WTC11 (cell line): ENCODE measurements around the gene PCNX1. TPM values are rescaled to one million over a fixed set of nuclear protein-coding genes. Genes with fewer than 3 reads are reported as not detected.

Source experiments
- ATAC-seq: fragments of 200-7000 bp; cut with Tn5 transposase; 2 replicates; pipeline ENCODE4 v1.10.0; 2021; ENCODE audit warnings: mild to moderate bottlenecking, moderate library complexity
- CTCF ChIA-PET: fragments of 300-600 bp; sonication (Branson Sonifier 250); formaldehyde crosslinking; loops from one replicate; lab custom pipeline; 2021; ENCODE audit warnings: antibody characterized with exemption; lab: Charles Lee
- POLR2A ChIA-PET: fragments of 350-600 bp; sonication (Branson Sonifier 250); formaldehyde crosslinking; loops from one replicate; lab custom pipeline; 2021; ENCODE audit warnings: antibody characterized with exemption; lab: Charles Lee
- DNase-seq: peaks from one replicate; pipeline ENCODE4 v3.0.0; 2021; ENCODE audit warnings: low spot score
- H3K27ac Mint-ChIP-seq: 2 replicates; pipeline ENCODE4 v1.8.0; 2021; ENCODE audit warnings: mixed read lengths
- H3K27me3 Mint-ChIP-seq: 2 replicates; pipeline ENCODE4 v1.8.0; 2021; ENCODE audit warnings: low read depth, mild to moderate bottlenecking, moderate library complexity, mixed read lengths
- H3K36me3 Mint-ChIP-seq: 2 replicates; pipeline ENCODE4 v1.8.0; 2021; ENCODE audit warnings: mixed read lengths
- H3K4me1 Mint-ChIP-seq: 2 replicates; pipeline ENCODE4 v1.8.0; 2022; ENCODE audit warnings: mixed read lengths
- H3K4me3 Mint-ChIP-seq: 2 replicates; pipeline ENCODE4 v1.8.0; 2021; ENCODE audit warnings: mild to moderate bottlenecking, moderate library complexity, mixed read lengths
- H3K9me3 Mint-ChIP-seq: 2 replicates; pipeline ENCODE4 v1.8.0; 2021; ENCODE audit warnings: mixed read lengths
- CREM ChIP-seq: sonication (generic); formaldehyde crosslinking; IDR thresholded peaks from 2 replicates; pipeline ENCODE4 v1.8.1; 2022; ENCODE audit warnings: mild to moderate bottlenecking, missing genetic modification reagents, moderate library complexity
- ELF4 ChIP-seq: sonication (generic); formaldehyde crosslinking; IDR thresholded peaks from 2 replicates; pipeline ENCODE4 v1.8.1; 2022; ENCODE audit warnings: low read depth, mild to moderate bottlenecking, moderate library complexity, missing genetic modification reagents
- GRHL2 ChIP-seq: fragments of 250-450 bp; sonication (Bioruptor Pico); IDR thresholded peaks from 2 replicates; pipeline ENCODE4 v1.8.0; 2022; ENCODE audit warnings: mild to moderate bottlenecking, moderate library complexity; ENCODE audit not compliant: insufficient replicate concordance, severe bottlenecking
- GTF2I ChIP-seq: fragments of 250-450 bp; sonication (Bioruptor Pico); conservative IDR thresholded peaks from 2 replicates; pipeline ENCODE4 v1.4.0; 2021; ENCODE audit warnings: mild to moderate bottlenecking
- HMGA2 ChIP-seq: fragments of 250-450 bp; sonication (Bioruptor Pico); IDR thresholded peaks from 2 replicates; pipeline ENCODE4 v1.4.0; 2021; ENCODE audit warnings: mild to moderate bottlenecking, moderate library complexity
- JAZF1 ChIP-seq: fragments of 250-450 bp; sonication (Bioruptor Pico); IDR thresholded peaks from 2 replicates; pipeline ENCODE4 v1.9.0; 2021; ENCODE audit warnings: moderate library complexity, mild to moderate bottlenecking, inconsistent platforms
- KAT7 ChIP-seq: sonication (generic); formaldehyde crosslinking; IDR thresholded peaks from 2 replicates; pipeline ENCODE4 v1.8.1; 2023; ENCODE audit warnings: missing genetic modification reagents, mild to moderate bottlenecking, borderline replicate concordance
- NFATC4 ChIP-seq: fragments of 250-450 bp; sonication (Bioruptor Pico); IDR thresholded peaks from 2 replicates; pipeline ENCODE4 v1.9.0; 2021; ENCODE audit warnings: mild to moderate bottlenecking
- NR3C1 ChIP-seq: sonication (generic); formaldehyde crosslinking; conservative IDR thresholded peaks from 2 replicates; pipeline ENCODE4 v1.8.1; 2023; ENCODE audit warnings: low read depth, mild to moderate bottlenecking, missing genetic modification reagents
- PRRX2 ChIP-seq: fragments of 250-450 bp; sonication (Bioruptor Pico); IDR thresholded peaks from 2 replicates; pipeline ENCODE4 v1.8.0; 2021; ENCODE audit warnings: mild to moderate bottlenecking
- SMAD3 ChIP-seq: sonication (generic); formaldehyde crosslinking; IDR thresholded peaks from 2 replicates; pipeline ENCODE4 v1.8.0; 2022; ENCODE audit warnings: missing genetic modification reagents, mild to moderate bottlenecking, borderline replicate concordance
- ZBTB21 ChIP-seq: sonication (generic); formaldehyde crosslinking; IDR thresholded peaks from 2 replicates; pipeline ENCODE4 v1.8.1; 2023; ENCODE audit warnings: mild to moderate bottlenecking, missing genetic modification reagents, borderline replicate concordance
- ZNF121 ChIP-seq: sonication (generic); formaldehyde crosslinking; IDR thresholded peaks from 2 replicates; pipeline ENCODE4 v1.8.0; 2023; ENCODE audit warnings: missing genetic modification reagents
- ZNF317 ChIP-seq: sonication (generic); formaldehyde crosslinking; IDR thresholded peaks from 2 replicates; pipeline ENCODE4 v1.8.1; 2023; ENCODE audit warnings: low read depth, mild to moderate bottlenecking, moderate library complexity, missing genetic modification reagents, borderline replicate concordance
- total RNA-seq: library from RNA; stranded (reverse); gene quantifications from 3 replicates; pipeline ENCODE4 v1.2.3, GENCODE V29; 2021
- TF ChIP-seq, protein P1 (sequence below): sonication (generic); formaldehyde crosslinking; IDR thresholded peaks from 2 replicates; pipeline ENCODE4 v1.8.0; 2023; ENCODE audit warnings: missing genetic modification reagents, mild to moderate bottlenecking, borderline replicate concordance
- TF ChIP-seq, protein P2 (sequence below): fragments of 200-600 bp; IDR thresholded peaks from 2 replicates; pipeline ENCODE4 v1.8.0; 2022; ENCODE audit warnings: antibody characterized with exemption
- TF ChIP-seq, protein P3 (sequence below): fragments of 250-450 bp; sonication (Bioruptor Pico); conservative IDR thresholded peaks from 2 replicates; pipeline ENCODE4 v1.9.0; 2021; ENCODE audit warnings: mild to moderate bottlenecking
- TF ChIP-seq, protein P4 (sequence below): sonication (generic); formaldehyde crosslinking; IDR thresholded peaks from 2 replicates; pipeline ENCODE4 v1.8.1; 2023; ENCODE audit warnings: mild to moderate bottlenecking, missing genetic modification reagents, moderate library complexity
- TF ChIP-seq, protein P5 (sequence below): fragments of 250-450 bp; sonication (Bioruptor Pico); IDR thresholded peaks from 2 replicates; pipeline ENCODE4 v1.9.0; 2021; ENCODE audit warnings: moderate library complexity, mild to moderate bottlenecking, inconsistent platforms, borderline replicate concordance

Gene PCNX1
- total RNA-seq, 1 experiment from 2014 or later = 46.4 TPM

DNA sequence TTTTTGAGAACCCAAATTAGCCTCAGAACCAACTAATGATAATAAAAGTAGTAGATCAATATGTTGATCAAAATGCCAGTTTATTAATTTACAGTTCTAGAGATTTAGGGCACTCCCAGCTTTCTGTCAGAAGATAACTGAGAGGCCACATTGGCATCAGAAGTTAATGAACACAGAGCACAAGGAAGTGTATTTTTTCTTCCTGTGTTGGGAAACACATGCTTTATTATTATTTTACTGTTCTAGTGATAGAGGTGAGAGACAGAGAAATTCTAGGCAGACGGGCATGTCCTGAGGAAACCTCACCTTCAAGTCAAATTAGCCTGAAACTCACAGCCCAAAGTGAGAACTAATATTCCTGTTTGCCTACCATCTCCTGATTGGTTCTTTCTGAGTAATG, 213.7 kb downstream of the PCNX1 start (continued):
- TF ChIP-seq, protein P1, sequence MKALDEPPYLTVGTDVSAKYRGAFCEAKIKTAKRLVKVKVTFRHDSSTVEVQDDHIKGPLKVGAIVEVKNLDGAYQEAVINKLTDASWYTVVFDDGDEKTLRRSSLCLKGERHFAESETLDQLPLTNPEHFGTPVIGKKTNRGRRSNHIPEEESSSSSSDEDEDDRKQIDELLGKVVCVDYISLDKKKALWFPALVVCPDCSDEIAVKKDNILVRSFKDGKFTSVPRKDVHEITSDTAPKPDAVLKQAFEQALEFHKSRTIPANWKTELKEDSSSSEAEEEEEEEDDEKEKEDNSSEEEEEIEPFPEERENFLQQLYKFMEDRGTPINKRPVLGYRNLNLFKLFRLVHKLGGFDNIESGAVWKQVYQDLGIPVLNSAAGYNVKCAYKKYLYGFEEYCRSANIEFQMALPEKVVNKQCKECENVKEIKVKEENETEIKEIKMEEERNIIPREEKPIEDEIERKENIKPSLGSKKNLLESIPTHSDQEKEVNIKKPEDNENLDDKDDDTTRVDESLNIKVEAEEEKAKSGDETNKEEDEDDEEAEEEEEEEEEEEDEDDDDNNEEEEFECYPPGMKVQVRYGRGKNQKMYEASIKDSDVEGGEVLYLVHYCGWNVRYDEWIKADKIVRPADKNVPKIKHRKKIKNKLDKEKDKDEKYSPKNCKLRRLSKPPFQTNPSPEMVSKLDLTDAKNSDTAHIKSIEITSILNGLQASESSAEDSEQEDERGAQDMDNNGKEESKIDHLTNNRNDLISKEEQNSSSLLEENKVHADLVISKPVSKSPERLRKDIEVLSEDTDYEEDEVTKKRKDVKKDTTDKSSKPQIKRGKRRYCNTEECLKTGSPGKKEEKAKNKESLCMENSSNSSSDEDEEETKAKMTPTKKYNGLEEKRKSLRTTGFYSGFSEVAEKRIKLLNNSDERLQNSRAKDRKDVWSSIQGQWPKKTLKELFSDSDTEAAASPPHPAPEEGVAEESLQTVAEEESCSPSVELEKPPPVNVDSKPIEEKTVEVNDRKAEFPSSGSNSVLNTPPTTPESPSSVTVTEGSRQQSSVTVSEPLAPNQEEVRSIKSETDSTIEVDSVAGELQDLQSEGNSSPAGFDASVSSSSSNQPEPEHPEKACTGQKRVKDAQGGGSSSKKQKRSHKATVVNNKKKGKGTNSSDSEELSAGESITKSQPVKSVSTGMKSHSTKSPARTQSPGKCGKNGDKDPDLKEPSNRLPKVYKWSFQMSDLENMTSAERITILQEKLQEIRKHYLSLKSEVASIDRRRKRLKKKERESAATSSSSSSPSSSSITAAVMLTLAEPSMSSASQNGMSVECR = no peak
- no peak for TF ChIP-seq CREM (CRISPR knock-in tag)
- TF ChIP-seq NR3C1 (CRISPR knock-in tag) = no peak
- TF ChIP-seq PRRX2 (CRISPR knock-in tag) = no peak
- TF ChIP-seq ZBTB21 = no peak
- TF ChIP-seq, protein P2, sequence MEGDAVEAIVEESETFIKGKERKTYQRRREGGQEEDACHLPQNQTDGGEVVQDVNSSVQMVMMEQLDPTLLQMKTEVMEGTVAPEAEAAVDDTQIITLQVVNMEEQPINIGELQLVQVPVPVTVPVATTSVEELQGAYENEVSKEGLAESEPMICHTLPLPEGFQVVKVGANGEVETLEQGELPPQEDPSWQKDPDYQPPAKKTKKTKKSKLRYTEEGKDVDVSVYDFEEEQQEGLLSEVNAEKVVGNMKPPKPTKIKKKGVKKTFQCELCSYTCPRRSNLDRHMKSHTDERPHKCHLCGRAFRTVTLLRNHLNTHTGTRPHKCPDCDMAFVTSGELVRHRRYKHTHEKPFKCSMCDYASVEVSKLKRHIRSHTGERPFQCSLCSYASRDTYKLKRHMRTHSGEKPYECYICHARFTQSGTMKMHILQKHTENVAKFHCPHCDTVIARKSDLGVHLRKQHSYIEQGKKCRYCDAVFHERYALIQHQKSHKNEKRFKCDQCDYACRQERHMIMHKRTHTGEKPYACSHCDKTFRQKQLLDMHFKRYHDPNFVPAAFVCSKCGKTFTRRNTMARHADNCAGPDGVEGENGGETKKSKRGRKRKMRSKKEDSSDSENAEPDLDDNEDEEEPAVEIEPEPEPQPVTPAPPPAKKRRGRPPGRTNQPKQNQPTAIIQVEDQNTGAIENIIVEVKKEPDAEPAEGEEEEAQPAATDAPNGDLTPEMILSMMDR = no peak
- no peak for TF ChIP-seq JAZF1 (CRISPR knock-in tag)

DNA sequence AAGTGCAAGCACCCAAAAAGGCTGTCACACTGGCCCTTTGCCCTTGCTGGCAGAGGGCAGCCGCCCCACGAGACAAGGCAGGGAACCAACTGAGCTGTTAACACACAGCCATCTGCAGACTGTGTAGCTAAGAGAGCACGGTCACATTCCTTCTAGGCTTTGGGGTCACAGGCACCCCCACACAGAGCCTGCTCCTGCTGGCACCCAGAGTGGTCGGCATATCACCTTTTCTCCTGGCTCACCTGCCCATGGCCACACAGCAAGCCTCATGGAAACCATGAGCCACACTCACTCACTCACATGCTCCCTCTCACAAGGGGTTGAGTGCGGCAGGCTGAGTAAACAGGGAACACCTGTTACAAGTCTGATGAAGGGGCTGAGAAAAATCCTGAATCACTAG, 214.5 kb downstream of the PCNX1 start:
- H3K27ac Mint-ChIP-seq = no peak overlapping the region
- peaks cover 17% of the 10 kb centered on the region for H3K4me1 Mint-ChIP-seq
- DNase-seq (no peak), ATAC-seq (no peak)
- no peak overlapping the region for H3K4me3 Mint-ChIP-seq
- H3K9me3 Mint-ChIP-seq = peaks cover 63% of the 10 kb centered on the region
- CTCF ChIA-PET = no interaction called here
- H3K36me3 Mint-ChIP-seq = peaks cover 64% of the 10 kb centered on the region
- TF ChIP-seq KAT7 (CRISPR knock-in tag) (no peak), SMAD3 (CRISPR knock-in tag) (no peak), GRHL2 (no peak), GTF2I (CRISPR knock-in tag) (no peak), ELF4 (CRISPR knock-in tag) (no peak), NFATC4 (CRISPR knock-in tag) (no peak), HMGA2 (no peak), ZNF317 (CRISPR knock-in tag) (no peak), ZNF121 (CRISPR knock-in tag) (no peak)
- TF ChIP-seq, protein P3, sequence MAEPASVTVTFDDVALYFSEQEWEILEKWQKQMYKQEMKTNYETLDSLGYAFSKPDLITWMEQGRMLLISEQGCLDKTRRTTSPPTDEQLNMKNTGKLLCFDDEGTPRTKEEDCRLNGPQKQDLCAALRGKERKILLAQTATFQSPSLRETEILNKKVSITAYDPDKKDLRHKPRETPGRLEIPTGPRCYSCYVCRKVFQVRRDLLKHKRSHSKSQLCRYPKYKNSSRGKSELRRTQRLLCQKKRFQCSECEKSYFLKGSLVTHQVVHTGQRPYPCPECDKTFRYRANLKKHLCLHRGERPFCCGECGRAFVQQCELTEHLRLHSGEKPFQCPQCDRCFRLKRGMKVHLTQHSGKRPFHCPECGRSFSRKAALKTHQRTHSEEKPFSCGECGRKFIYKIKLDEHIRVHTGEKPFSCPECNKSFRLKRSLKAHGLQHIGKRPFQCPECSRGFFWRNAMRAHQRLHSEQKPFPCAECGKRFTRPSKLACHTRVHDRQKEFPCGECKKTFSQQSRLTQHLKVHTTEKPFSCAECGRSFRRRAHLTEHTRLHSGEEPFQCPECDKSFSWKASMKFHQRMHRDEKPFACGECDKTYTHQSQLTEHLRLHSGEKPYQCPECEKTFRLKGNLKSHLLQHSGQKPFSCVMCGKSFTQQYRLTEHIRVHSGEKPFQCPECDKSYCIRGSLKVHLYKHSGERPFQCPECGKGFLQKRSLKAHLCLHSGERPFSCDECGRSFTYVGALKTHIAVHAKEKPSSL (CRISPR knock-in tag) = no peak
- TF ChIP-seq, protein P4, sequence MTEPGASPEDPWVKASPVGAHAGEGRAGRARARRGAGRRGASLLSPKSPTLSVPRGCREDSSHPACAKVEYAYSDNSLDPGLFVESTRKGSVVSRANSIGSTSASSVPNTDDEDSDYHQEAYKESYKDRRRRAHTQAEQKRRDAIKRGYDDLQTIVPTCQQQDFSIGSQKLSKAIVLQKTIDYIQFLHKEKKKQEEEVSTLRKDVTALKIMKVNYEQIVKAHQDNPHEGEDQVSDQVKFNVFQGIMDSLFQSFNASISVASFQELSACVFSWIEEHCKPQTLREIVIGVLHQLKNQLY (CRISPR knock-in tag) = no peak
- TF ChIP-seq, protein P5, sequence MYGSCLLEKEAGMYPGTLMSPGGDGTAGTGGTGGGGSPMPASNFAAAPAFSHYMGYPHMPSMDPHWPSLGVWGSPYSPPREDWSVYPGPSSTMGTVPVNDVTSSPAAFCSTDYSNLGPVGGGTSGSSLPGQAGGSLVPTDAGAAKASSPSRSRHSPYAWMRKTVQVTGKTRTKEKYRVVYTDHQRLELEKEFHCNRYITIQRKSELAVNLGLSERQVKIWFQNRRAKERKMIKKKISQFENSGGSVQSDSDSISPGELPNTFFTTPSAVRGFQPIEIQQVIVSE = no peak
- POLR2A ChIA-PET = no interaction called here
- H3K27me3 Mint-ChIP-seq = peaks cover 7% of the 10 kb centered on the region
